C4-2B (cell line): ENCODE measurements around the gene IFITM1.
A peak's percentile ranks its signal among the peaks of the same experiment; 100 is the strongest.
"Not testable (repeated sequence)": the region's sequence is repeated elsewhere in the genome, so short reads cannot be mapped to it uniquely, and the experiment has no call there.

ENCODE experiments used
- H3K27ac ChIP-seq: fragments of 450-650 bp; 2 replicates; pipeline ENCODE4 v1.5.1; 2017
- CTCF ChIP-seq: fragments of 450-650 bp; conservative IDR thresholded peaks from 2 replicates; pipeline ENCODE4 v1.5.1; 2017; ENCODE audit warnings: mild to moderate bottlenecking
- ZFX ChIP-seq: fragments of 450-650 bp; IDR thresholded peaks from 2 replicates; pipeline ENCODE4 v1.6.1; 2017

The IFITM1 gene

GRCh38 chr11:344836-345578 lies 31.2 kb downstream of the IFITM1 start:
- H3K27ac ChIP-seq = no peak overlapping the region
- no peak for TF ChIP-seq CTCF
- TF ChIP-seq ZFX = no peak

- no peak overlapping the region for H3K27ac ChIP-seq
- no peak for TF ChIP-seq CTCF
- no peak for TF ChIP-seq ZFX
Observed at GRCh38 chr11:346529-346928, 32.7 kb downstream of the IFITM1 start.

- H3K27ac ChIP-seq = not testable (repeated sequence)
Observed at GRCh38 chr11:349270-349954, 35.6 kb downstream of the IFITM1 start.

DNA sequence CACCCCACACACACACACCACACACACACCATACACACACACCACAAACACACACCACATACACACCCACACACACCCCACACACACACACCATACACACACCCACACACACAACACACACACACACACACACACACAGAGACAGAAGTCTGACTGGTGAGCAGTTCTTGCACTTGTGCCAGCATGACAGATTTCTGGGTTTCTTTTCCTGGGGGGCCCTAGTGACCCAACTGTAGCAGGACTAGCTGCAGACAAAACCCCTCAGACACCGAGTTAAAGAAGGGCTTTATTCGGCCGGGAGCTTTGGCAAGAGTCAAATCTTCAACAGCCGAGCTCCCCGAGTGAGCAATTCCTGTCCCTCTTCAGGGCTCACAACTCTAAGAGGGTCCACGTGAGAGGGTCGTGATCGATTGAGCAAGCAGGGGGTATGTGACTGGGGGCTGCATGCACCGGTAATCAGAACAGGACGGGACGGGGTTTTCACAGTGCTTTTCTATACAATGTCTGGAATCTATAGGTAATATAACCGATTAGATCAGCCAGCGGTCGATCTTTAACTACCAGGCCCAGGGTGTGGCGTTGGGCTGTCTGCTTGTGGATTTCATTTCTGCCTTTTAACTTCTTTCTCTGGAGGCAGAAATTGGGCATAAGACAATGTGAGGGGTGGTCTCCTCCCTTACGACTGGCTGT lies 36.3 kb downstream of the IFITM1 start:
- H3K27ac ChIP-seq = not testable (repeated sequence)

DNA sequence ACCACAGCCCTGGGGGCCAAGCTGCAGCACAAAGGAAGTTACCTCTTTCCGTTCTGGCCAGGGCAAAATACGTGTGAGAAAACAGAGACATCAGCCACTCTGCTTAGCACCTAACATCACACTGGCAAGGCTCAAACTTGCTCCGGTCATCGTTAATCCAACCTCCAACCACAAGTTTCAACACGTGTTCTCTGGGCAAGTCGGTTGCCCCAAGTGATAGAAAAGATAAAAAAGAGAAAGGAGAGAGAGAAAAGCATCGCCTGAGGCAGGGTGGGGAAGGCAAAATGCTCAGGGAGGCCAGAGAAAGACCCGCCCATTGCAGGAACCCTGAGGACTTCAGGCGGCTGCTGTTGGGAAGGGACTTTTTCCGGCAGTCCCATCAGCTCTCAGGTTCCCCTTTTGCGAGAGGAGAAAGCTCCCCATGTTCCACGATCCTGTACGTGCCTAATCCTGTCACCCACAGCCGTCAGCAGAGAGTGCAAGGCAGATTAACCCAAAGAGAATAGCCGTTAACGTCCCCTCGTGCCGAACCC lies 36.9 kb downstream of the IFITM1 start:
- TF ChIP-seq CTCF (no peak), ZFX (no peak)
- no peak overlapping the region for H3K27ac ChIP-seq

DNA sequence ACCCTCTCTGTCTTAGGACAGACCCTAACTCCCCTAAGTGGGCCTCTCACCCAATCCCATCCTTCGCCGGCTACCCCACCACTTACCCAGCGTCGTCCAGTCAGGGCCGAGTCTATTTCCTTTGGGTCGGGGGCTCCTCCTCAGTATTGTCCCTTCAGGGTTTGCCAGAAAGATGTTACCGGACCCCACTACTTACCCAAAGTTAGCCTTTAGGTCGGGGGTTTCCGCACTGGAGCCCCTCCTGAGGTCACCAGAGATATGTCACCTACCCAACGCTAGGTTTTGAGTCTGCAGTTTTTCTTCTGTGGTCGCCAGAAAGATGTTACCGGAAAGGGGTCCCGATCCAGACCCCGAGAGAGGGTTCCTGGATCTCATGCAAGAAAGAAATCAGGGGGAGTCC lies 37.6 kb downstream of the IFITM1 start:
- H3K27ac ChIP-seq = no peak overlapping the region
- TF ChIP-seq CTCF = no peak
- no peak for TF ChIP-seq ZFX

- TF ChIP-seq CTCF (no peak), ZFX (no peak)
- H3K27ac ChIP-seq = peak overlapping the region; percentile 2; the same call in 1 of the 2 replicates
Observed at GRCh38 chr11:352456-353031, 38.7 kb downstream of the IFITM1 start.
